GM12878 (cell line): ENCODE data around the gene ZC3H7B. TPM values are rescaled to one million over a fixed set of nuclear protein-coding genes. Genes with fewer than 3 reads are reported as not detected.

Experiments used
- ATAC-seq: fragments of 200-7000 bp; cut with Tn5 transposase; 3 replicates; pipeline ENCODE4 v1.9.1; 2020; ENCODE audit warnings: mild to moderate bottlenecking, moderate library complexity
- BruUV-seq: library from RNA; stranded (reverse); fragments of 400-500 nt; replicated peaks from 2 replicates; lab custom pipeline; 2021; lab: Mats Ljungman, UMichigan
- CTCF ChIA-PET: fragments of 300-600 bp; sonication (Branson Sonifier 250); formaldehyde crosslinking; extraction: SDS; loops from one replicate; lab custom pipeline; 2021; ENCODE audit warnings: inconsistent platforms; lab: Yijun Ruan, JAX
- POLR2A ChIA-PET: fragments of 350-600 bp; formaldehyde crosslinking; extraction: SDS; loops from one replicate; lab custom pipeline; 2021; ENCODE audit warnings: inconsistent platforms; lab: Charles Lee
- RAD21 ChIA-PET: fragments of 300-600 bp; sonication (Branson Sonifier 250); formaldehyde crosslinking; loops from one replicate; lab custom pipeline; 2023; ENCODE audit warnings: antibody characterized with exemption; ENCODE audit not compliant: unreplicated experiment; lab: Charles Lee
- SMC1A ChIA-PET: fragments of 300-600 bp; sonication (Branson Sonifier 250); formaldehyde crosslinking; loops from one replicate; lab custom pipeline; 2023; ENCODE audit not compliant: unreplicated experiment, uncharacterized antibody; lab: Charles Lee
- DNase-seq: peaks from one replicate; pipeline ENCODE4 v3.0.0-alpha.2; 2011; ENCODE audit warnings: low read depth, low spot score
- FAIRE-seq: peaks from 3 replicates; lab custom pipeline; 2011; peaks lifted over from hg19 to GRCh38; lab: Jason Lieb, UNC
- H2AFZ ChIP-seq: 2 replicates; pipeline ENCODE4 v1.6.0; 2011; ENCODE audit warnings: low read depth, low read length, control low read depth; ENCODE audit not compliant: control insufficient read depth
- H3K27ac ChIP-seq: 2 replicates; pipeline ENCODE4 v1.5.1; 2011; ENCODE audit warnings: control low read depth; ENCODE audit not compliant: control insufficient read depth, insufficient read depth
- H3K27me3 ChIP-seq, 2 experiments: replicated peaks in 1 of 2; 2 replicates each; pipeline versions ENCODE4 v1.6.0 to v1.6.1; 2011; ENCODE audit warnings: low read length in 1 of 2; ENCODE audit not compliant: control insufficient read depth in 2 of 2, insufficient read depth in 2 of 2
- H3K36me3 ChIP-seq, 2 experiments: 2 replicates each; pipeline ENCODE4 v1.5.1; 2011; ENCODE audit warnings: low read length in 1 of 2; ENCODE audit not compliant: control insufficient read depth in 2 of 2, insufficient read depth in 2 of 2
- H3K4me1 ChIP-seq: 2 replicates; pipeline ENCODE4 v1.6.1; 2011; ENCODE audit warnings: mild to moderate bottlenecking, low read length, moderate library complexity, mixed read lengths; ENCODE audit not compliant: control insufficient read depth, insufficient read depth
- H3K4me2 ChIP-seq: 2 replicates; pipeline ENCODE4 v1.6.0; 2011; ENCODE audit warnings: control low read depth; ENCODE audit not compliant: control insufficient read depth, insufficient read depth
- H3K4me3 ChIP-seq: fragments of 200-600 bp; sonication (generic); 2 replicates; pipeline ENCODE4 v1.5.1; 2016
- H3K79me2 ChIP-seq: 2 replicates; pipeline ENCODE4 v1.6.0; 2011; ENCODE audit warnings: low read length; ENCODE audit not compliant: control insufficient read depth, insufficient read depth
- H3K9ac ChIP-seq: 2 replicates; pipeline ENCODE4 v1.8.0; 2011; ENCODE audit warnings: low read length, control low read depth, mixed read lengths; ENCODE audit not compliant: control insufficient read depth, insufficient read depth
- H3K9me3 ChIP-seq: replicated peaks from 3 replicates; pipeline ENCODE4 v1.5.1; 2011; ENCODE audit warnings: mild to moderate bottlenecking, low read length; ENCODE audit not compliant: control insufficient read depth, insufficient read depth
- H4K20me1 ChIP-seq: 2 replicates; pipeline ENCODE4 v1.6.0; 2011; ENCODE audit not compliant: control insufficient read depth, insufficient read depth
- BACH1 ChIP-seq: fragments of 450-650 bp; IDR thresholded peaks from 2 replicates; pipeline ENCODE4 v1.6.1; 2017; ENCODE audit warnings: mild to moderate bottlenecking, borderline replicate concordance
- FOXM1 ChIP-seq: IDR thresholded peaks from 2 replicates; pipeline ENCODE4 v1.6.1; 2012; ENCODE audit warnings: low read depth, mild to moderate bottlenecking, inconsistent platforms, low read length, moderate library complexity
- RCOR1 ChIP-seq: conservative IDR thresholded peaks from 2 replicates; pipeline ENCODE4 v1.6.1; 2012; ENCODE audit warnings: low read depth, low read length, improper control_type of control experiment
- STAT3 ChIP-seq: IDR thresholded peaks from 2 replicates; pipeline ENCODE4 v1.6.1; 2011; ENCODE audit warnings: low read depth, low read length, improper control_type of control experiment
- SUPT20H ChIP-seq: IDR thresholded peaks from 2 replicates; pipeline ENCODE4 v1.6.1; 2011; ENCODE audit warnings: low read depth, mild to moderate bottlenecking, low read length, moderate library complexity, borderline replicate concordance; ENCODE audit not compliant: control insufficient read depth
- YY1 ChIP-seq: IDR thresholded peaks from 2 replicates; pipeline ENCODE4 v1.6.1; 2011; ENCODE audit warnings: low read depth, mild to moderate bottlenecking, low read length
- ZNF207 ChIP-seq: fragments of 450-650 bp; IDR thresholded peaks from 2 replicates; pipeline ENCODE4 v1.6.1; 2014; ENCODE audit warnings: antibody characterized with exemption, mild to moderate bottlenecking, borderline replicate concordance
- WGBS: methylation state at CpG from one replicate; pipeline ENCODE4 v1.1.6; 2016; ENCODE audit warnings: low lambda C conversion rate; ENCODE audit not compliant: insufficient replicate concordance, insufficient coverage; ENCODE audit errors: missing lambda C conversion rate; 5-methylcytosine and 5-hydroxymethylcytosine counted together
- in situ Hi-C: fragments of 300-500 bp; cut with MboI; formaldehyde crosslinking; loops from 9 replicates; pipeline ENCODE4 v1.14.3; 2018; ENCODE audit warnings: mixed read lengths
- intact Hi-C: fragments of 100-400 bp; cut with micrococcal nuclease; formaldehyde crosslinking; loops from one replicate; pipeline ENCODE4 v1.14.2; 2022; ENCODE audit not compliant: unreplicated experiment
- polyA plus RNA-seq, 11 experiments: library from polyadenylated mRNA; depleted of rRNA in 4 of 11; unstranded in 6 of 11; stranded (reverse) in 5 of 11; fragments of >200 nt; fragmentation: Nextera tagmentation in 4 of 11; fragmentation: Illumina TruSeq in 1 of 11; extraction: Ambion mirVana in 4 of 11; extraction: Trizol in 1 of 11; gene quantifications; 1 replicate in 1 of 11; 2 replicates in 10 of 11; pipeline versions ENCODE4 v1.2.1 to v1.2.3, GENCODE V29; 2011 to 2016; ENCODE audit warnings: inconsistent platforms in 2 of 11, missing spikeins in 2 of 11, low read depth in 1 of 11
- total RNA-seq, 4 experiments: library from RNA; depleted of rRNA in 3 of 4; stranded (reverse); fragments of >200 nt in 3 of 4; fragmentation: Illumina TruSeq in 1 of 4; extraction: Trizol in 1 of 4; gene quantifications; 2 replicates each; pipeline versions ENCODE4 v1.2.1 to v1.2.3, GENCODE V29; 2013 to 2021
- TF ChIP-seq, protein P1 (sequence below): fragments of 450-650 bp; IDR thresholded peaks from 2 replicates; pipeline ENCODE4 v1.6.1; 2017; ENCODE audit warnings: mild to moderate bottlenecking, moderate library complexity

Gene ZC3H7B
- total and polyA plus RNA-seq, 10 of the 15 experiments (the other 5 are each of a cell fraction or from before 2014, with no cell fraction given): 0.26 to 52.3 (median 22.4) TPM

- in situ Hi-C loops: no loop called here
- Histone ChIP-seq H3K9me3 (no peaks in the 10 kb centered on the region), H3K79me2 (no peaks in the 10 kb centered on the region), H4K20me1 (no peaks in the 10 kb centered on the region), H3K27me3 (no peaks in the 10 kb centered on the region), H3K4me3 (no peak overlapping the region), H3K4me2 (no peak overlapping the region), H2AFZ (no peak overlapping the region), H3K27ac (no peak overlapping the region), H3K9ac (no peak overlapping the region), H3K36me3 (peaks cover 10 to 29% of the 10 kb centered on the region in 2 experiments; a peak in 3 of 4 replicates), H3K4me1 (no peaks in the 10 kb centered on the region)
- 73% methylated on average over 2 of the region's 3 CpGs for WGBS
- intact Hi-C loops: no loop called here
- ChIA-PET CTCF (no interaction called here), RAD21 (interaction anchor here (0.9 kb wide), 1 partner anchor 39 kb away, joined by 3 read pairs; the partner anchor contains the start of gene TEF), SMC1A (no interaction called here), POLR2A (interaction anchor here (0.5 to 0.6 kb wide), 2 partner anchors 50 to 61 kb away, joined by 3 to 5 read pairs; no protein-coding TSS in a partner anchor)
- TF ChIP-seq FOXM1 (no peak), STAT3 (no peak), SUPT20H (no peak), ZNF207 (no peak), YY1 (no peak), BACH1 (no peak), RCOR1 (no peak)
- TF ChIP-seq, protein P1, sequence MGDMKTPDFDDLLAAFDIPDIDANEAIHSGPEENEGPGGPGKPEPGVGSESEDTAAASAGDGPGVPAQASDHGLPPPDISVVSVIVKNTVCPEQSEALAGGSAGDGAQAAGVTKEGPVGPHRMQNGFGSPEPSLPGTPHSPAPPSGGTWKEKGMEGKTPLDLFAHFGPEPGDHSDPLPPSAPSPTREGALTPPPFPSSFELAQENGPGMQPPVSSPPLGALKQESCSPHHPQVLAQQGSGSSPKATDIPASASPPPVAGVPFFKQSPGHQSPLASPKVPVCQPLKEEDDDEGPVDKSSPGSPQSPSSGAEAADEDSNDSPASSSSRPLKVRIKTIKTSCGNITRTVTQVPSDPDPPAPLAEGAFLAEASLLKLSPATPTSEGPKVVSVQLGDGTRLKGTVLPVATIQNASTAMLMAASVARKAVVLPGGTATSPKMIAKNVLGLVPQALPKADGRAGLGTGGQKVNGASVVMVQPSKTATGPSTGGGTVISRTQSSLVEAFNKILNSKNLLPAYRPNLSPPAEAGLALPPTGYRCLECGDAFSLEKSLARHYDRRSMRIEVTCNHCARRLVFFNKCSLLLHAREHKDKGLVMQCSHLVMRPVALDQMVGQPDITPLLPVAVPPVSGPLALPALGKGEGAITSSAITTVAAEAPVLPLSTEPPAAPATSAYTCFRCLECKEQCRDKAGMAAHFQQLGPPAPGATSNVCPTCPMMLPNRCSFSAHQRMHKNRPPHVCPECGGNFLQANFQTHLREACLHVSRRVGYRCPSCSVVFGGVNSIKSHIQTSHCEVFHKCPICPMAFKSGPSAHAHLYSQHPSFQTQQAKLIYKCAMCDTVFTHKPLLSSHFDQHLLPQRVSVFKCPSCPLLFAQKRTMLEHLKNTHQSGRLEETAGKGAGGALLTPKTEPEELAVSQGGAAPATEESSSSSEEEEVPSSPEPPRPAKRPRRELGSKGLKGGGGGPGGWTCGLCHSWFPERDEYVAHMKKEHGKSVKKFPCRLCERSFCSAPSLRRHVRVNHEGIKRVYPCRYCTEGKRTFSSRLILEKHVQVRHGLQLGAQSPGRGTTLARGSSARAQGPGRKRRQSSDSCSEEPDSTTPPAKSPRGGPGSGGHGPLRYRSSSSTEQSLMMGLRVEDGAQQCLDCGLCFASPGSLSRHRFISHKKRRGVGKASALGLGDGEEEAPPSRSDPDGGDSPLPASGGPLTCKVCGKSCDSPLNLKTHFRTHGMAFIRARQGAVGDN: no peak
- no TSS peak for BruUV-seq
- no peak for FAIRE-seq
- ATAC-seq: peak; percentile 81
- peak; percentile 13 for DNase-seq
Measured at GRCh38 chr22:41341990-41342389, 40.7 kb downstream of the ZC3H7B start.
